IPS-15b (cell line): ENCODE data around the gene FAM83G.
"Not testable (repeated sequence)": the region's sequence is repeated elsewhere in the genome, so short reads cannot be mapped to it uniquely, and the experiment has no call there.

Experiments used
- H3K27me3 ChIP-seq: one replicate; pipeline ENCODE4 v1.6.1; 2013; ENCODE audit warnings: low read length; ENCODE audit not compliant: control insufficient read depth, insufficient read depth
- H3K36me3 ChIP-seq: one replicate; pipeline ENCODE4 v1.6.1; 2013; ENCODE audit warnings: low read length; ENCODE audit not compliant: control insufficient read depth, insufficient read depth
- H3K4me1 ChIP-seq: one replicate; pipeline ENCODE4 v1.6.1; 2013; ENCODE audit warnings: mild to moderate bottlenecking, low read length; ENCODE audit not compliant: control insufficient read depth, insufficient read depth
- H3K4me3 ChIP-seq: one replicate; pipeline ENCODE4 v1.5.1; 2013; ENCODE audit warnings: low read depth, low read length
- H3K9ac ChIP-seq: one replicate; pipeline ENCODE4 v1.6.1; 2013; ENCODE audit warnings: low read depth, mild to moderate bottlenecking, low read length
- H3K9me3 ChIP-seq: one replicate; pipeline ENCODE4 v1.6.1; 2013; ENCODE audit warnings: mild to moderate bottlenecking, low read length; ENCODE audit not compliant: control insufficient read depth, insufficient read depth

Gene FAM83G

DNA sequence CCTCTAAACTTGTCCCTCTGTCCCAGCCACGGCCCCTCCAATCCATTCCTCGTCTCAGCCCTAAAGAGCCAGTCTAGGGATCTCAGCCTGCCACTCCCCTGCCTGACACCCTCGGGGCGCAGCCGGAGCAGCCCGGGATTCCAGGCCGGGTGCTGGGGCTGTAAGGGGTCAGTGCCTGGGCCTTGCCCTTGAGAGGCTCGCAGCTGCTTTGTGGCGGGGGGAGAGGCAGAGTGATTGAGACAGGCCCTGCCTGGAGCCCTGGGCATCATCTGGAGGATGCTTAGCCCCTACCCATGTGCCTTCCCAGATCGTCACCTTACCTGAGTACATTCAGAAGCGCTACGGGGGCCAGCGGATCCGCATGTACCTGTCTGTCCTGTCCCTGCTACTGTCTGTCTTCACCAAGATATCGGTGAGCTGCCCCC, 44.3 kb downstream of the FAM83G start:
- Histone ChIP-seq H3K9ac (no peak overlapping the region), H3K27me3 (no peaks in the 10 kb centered on the region), H3K4me1 (peaks cover 4% of the 10 kb centered on the region), H3K4me3 (no peak overlapping the region), H3K9me3 (no peaks in the 10 kb centered on the region), H3K36me3 (no peaks in the 10 kb centered on the region)

DNA sequence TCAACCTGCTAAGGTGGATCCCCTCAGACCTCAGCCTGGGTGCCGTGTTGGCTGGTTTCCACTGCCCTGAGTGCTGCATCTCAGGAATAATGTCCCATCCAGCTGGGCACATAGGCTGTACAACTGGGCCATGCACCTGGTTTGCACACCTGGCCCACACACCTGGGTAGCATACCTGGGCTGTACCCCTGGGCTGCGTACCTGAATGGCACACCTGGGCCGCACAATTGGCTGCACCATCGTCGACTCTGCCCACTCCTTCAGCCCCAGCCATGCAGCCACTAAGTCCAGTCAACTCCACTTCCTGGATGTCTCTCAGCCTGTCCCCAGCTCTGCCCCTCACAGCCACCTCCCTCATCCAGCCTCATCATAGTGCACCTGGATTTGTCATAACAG, 44.7 kb downstream of the FAM83G start:
- Histone ChIP-seq H3K4me1 (peaks cover 4% of the 10 kb centered on the region), H3K9me3 (no peaks in the 10 kb centered on the region), H3K4me3 (no peak overlapping the region), H3K36me3 (no peaks in the 10 kb centered on the region), H3K27me3 (no peaks in the 10 kb centered on the region), H3K9ac (no peak overlapping the region)

DNA sequence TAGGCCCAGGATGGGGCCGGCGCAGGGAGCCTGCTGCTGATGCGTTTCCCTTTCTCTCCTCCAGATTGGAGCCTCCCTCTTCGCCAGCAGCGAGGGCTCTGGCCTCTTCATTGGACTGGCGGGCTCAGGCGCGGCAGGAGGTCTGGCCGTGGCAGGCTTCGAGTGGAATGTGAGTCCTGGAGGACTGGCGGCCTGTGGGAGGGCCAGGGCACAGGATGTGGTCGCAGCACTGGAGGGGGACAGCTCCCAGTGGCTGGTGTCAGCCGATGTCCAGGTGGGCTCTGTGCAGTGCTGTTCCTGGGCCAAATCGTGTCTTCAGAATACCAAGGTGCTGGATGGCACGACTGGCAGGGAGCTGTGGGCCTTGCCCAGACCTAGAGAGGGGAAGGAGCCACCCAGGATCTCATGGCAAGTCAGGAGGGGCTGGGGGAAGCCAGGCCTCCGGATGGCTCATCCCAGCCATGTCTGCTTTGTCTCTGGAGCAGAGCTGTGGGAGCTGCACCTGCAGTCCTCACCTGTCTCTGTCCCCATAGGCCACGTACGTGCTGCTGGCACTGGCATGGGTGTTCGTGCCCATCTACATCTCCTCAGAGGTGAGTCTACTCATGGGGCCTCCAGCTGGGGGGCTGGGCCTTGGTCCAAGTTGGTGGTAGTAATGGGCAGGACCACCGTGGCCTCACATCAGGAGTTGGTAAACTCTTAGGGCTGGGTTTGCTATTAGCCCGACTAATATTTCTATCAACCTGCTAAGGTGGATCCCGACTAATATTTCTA, 45.3 kb downstream of the FAM83G start:
- Histone ChIP-seq H3K36me3 (no peaks in the 10 kb centered on the region), H3K4me3 (no peak overlapping the region), H3K27me3 (no peaks in the 10 kb centered on the region), H3K4me1 (peaks cover 4% of the 10 kb centered on the region), H3K9me3 (no peaks in the 10 kb centered on the region), H3K9ac (no peak overlapping the region)

DNA sequence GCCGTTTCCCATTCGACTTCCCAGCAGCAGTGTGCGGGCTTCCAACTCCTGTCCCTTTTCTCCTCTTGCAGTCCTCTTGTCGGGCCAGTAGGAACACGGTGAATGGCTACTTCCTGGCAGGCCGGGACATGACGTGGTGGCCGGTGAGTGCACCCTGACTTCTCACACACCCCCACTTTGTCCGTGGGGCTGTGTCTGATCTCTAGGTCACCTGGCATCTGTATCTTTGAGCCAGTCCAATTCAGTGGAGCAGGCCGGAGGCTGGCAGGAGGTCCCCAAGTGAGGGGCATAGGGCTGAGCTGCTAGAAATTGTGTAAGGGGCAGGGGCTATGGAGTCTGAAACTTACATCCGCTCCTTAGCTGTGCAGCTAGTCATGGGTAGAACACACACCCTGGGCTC, 46.0 kb downstream of the FAM83G start:
- no peaks in the 10 kb centered on the region for H3K9me3 ChIP-seq
- no peaks in the 10 kb centered on the region for H3K27me3 ChIP-seq
- H3K4me1 ChIP-seq, result peaks cover 4% of the 10 kb centered on the region

DNA sequence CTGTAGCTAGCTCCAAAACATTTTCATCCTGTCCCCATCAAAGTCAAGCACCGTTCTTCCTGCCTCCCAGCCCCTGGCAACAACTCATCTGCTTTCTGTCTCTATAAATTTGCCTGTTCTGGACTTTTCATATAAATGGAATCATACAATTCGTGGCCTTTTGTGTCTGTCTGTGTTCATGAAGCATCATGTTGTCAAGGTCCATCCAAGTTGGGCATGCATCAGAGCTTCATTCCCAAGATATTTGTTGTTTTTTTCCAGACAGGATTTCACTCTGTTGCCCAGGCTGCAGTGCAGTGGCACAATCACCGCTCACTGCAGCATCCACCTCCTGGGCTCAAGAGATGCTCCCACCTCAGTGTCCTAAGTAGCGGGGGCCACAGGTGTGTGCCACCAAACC, 46.7 kb downstream of the FAM83G start:
- H3K36me3 ChIP-seq, result no peaks in the 10 kb centered on the region
- H3K9me3 ChIP-seq, result no peaks in the 10 kb centered on the region
- H3K27me3 ChIP-seq, result no peaks in the 10 kb centered on the region
- H3K9ac ChIP-seq, result no peak overlapping the region
- H3K4me3 ChIP-seq, result no peak overlapping the region
- H3K4me1 ChIP-seq, result peaks cover 4% of the 10 kb centered on the region

More for the DNA sequence above, 46.0 kb downstream of the FAM83G start:
- Histone ChIP-seq H3K36me3 (no peaks in the 10 kb centered on the region), H3K4me3 (no peak overlapping the region), H3K9ac (no peak overlapping the region)

DNA sequence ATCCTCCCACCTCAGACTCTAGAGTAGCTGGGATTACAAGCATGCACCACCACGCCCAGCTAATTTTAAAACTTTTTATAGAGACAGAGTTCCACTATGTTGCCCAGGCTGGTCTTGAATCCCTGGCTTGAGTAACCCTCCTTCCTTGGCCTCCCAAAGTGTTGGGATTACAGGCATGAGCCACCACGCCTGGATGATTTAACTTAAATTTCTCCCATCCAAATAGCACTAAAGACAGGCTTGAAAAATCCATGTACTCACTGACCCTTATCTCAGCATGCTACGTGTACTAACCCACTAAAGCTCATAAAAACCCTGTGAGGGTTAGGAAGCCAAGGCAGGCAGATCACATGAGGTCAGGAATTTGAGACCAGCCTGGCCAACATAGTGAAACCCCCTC, 48.0 kb downstream of the FAM83G start:
- H3K27me3 ChIP-seq, result no peaks in the 10 kb centered on the region
- no peaks in the 10 kb centered on the region for H3K36me3 ChIP-seq
- no peak overlapping the region for H3K9ac ChIP-seq
- no peaks in the 10 kb centered on the region for H3K9me3 ChIP-seq
- H3K4me3 ChIP-seq, result no peak overlapping the region
- no peaks in the 10 kb centered on the region for H3K4me1 ChIP-seq

DNA sequence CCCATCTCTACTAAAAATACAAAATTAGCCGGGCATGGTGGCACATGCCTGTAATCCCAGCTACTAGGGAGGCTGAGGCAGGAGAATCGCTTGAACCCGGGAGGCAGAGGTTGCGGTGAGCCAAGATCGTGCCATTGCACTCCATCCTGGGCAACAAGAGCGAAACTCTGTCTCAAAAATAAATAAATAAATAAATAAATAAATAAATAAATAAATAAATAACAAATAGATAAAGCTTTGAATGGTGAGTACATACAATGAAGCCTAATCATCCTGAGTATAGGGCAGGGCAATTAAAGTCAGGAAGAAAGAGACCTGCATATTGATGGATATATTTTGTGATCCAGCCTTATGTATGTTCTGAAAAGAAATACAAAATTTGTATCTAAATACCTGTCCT, 48.5 kb downstream of the FAM83G start:
- not testable (repeated sequence) for H3K36me3 ChIP-seq, H3K9me3 ChIP-seq, H3K4me1 ChIP-seq, H3K9ac ChIP-seq, H3K27me3 ChIP-seq, H3K4me3 ChIP-seq

DNA sequence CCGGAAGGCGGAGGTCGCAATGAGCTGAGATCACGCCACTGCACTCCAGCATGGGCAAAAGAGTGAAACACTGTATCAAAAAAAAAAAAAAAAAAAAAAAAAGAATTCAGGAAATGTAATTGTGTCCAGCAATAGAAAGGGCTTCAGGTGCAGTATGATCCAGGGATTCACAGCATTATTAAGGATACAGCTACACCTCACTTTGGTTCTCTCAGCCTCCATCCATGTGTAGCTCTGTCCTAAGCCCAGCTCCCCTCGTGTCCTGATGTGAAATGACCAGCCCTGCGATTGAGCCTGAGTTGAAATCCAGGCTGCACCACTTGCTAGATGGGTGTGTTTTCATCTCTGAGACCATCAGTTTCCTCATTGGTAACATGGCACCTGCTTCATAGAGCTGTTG, 49.6 kb downstream of the FAM83G start:
- Histone ChIP-seq H3K9ac (no peak overlapping the region), H3K9me3 (no peaks in the 10 kb centered on the region), H3K27me3 (no peaks in the 10 kb centered on the region), H3K4me3 (no peak overlapping the region), H3K4me1 (no peaks in the 10 kb centered on the region), H3K36me3 (no peaks in the 10 kb centered on the region)

DNA sequence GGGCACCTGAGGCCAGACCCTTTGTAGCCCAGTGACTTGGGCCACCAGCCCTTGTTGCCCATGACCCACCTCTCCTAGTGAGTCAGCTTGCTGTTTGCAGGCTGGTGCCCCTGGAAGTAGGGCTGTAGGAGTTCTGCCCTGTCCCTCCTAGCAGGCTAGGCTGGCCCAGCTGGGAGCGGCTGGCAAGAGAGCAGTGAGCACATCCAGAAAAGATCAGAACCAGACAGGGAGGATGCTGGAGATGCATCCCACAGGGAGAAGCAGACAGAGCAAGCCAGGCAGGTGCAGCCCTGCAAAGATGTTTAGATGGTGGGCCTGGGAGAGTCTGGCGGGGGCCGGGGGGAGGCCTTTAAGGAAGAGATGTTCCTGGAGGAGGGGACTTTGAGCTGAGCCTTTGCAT, 50.2 kb downstream of the FAM83G start:
- H3K27me3 ChIP-seq, result no peaks in the 10 kb centered on the region
- no peaks in the 10 kb centered on the region for H3K36me3 ChIP-seq
- H3K4me3 ChIP-seq, result no peak overlapping the region
- no peaks in the 10 kb centered on the region for H3K4me1 ChIP-seq
- H3K9me3 ChIP-seq, result no peaks in the 10 kb centered on the region
- no peak overlapping the region for H3K9ac ChIP-seq

DNA sequence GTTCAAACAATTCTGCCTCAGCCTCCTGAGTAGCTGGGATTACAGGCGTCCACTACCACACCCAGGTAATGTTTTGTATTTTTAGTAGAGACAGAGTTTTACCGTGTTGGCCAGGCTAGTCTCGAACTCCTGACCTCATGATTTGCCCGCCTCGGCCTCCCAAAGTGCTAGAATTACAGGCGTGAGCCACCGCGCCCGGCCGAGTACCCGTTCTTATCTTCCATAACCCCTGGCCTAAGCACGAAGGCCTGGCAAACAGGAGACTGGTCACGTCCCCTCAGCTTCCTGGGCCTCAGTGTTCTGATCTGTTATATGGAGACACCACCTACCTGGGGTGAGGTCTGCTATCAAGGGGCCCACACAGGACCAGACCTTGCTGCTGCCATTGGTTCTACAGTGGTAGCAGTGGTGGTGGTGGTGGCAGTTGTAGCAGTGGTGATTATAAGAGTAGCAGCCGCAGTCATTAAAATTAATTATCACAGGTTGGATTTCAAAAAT, 51.3 kb downstream of the FAM83G start:
- Histone ChIP-seq H3K27me3 (no peaks in the 10 kb centered on the region), H3K4me3 (no peak overlapping the region), H3K9me3 (no peaks in the 10 kb centered on the region), H3K9ac (no peak overlapping the region), H3K36me3 (no peaks in the 10 kb centered on the region), H3K4me1 (no peaks in the 10 kb centered on the region)

DNA sequence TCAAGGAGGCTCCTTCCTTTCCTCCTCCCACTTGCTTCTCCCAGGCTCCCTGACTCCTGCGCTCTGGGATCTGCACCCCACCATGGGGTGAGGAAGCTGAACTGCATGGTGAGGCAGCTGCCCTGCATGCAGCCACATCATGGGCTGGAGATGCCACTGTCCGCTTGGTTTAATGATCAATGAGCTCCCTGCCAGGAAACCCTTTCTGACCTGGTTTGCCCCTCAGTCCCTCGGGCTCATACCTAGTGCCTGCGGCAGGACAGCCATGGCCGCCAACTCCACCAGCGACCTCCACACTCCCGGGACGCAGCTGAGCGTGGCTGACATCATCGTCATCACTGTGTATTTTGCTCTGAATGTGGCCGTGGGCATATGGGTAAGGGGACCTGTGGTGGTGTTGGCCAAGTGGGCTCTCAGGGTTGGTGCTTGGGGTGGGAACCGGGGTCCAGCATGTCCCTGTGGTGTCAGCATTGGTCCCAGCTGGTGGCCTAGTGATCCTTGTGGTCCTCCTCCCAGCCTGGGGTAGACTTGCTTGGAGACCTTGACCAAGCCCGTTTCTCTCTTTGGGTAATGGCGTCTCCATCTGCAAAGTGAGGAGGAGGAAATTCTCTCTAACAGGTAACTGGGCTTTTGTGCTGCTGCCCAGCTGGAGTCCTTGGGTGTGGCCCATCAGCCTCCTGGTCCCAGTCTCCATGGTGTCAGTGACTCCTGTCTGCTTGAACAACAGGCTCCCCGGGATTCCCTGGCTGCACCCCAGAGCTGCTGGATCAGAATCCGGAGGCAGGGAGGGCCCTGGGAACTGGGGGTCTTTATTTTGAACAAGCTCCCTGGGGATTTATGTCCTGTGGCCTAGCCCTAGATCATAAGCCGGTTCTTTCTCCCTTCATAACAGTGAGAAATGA, 52.4 kb downstream of the FAM83G start, which contains the start of gene SLC5A10:
TSS of gene SLC5A10 (plus strand) at position 225 of the 902 bp plus-strand sequence. CDS start at position 266, 41 bp downstream.
- no peaks in the 10 kb centered on the region for H3K36me3 ChIP-seq
- no peak within 1 kb of the TSS for H3K4me3 ChIP-seq
- no peaks in the 10 kb centered on the region for H3K27me3 ChIP-seq
- no peaks in the 10 kb centered on the region for H3K9me3 ChIP-seq
- no peaks in the 10 kb centered on the region for H3K4me1 ChIP-seq
- no peak within 1 kb of the TSS for H3K9ac ChIP-seq
